Neural cell (in vitro differentiated cells): ENCODE measurements around the gene ZNF556. TPM values are rescaled to one million over a fixed set of nuclear protein-coding genes. Genes with fewer than 3 reads are reported as not detected.

Experiments
- H2AFZ ChIP-seq: fragments of 200-600, 300-800 bp; sonication (generic), shearing (Covaris generic); 2 replicates; pipeline ENCODE4 v1.6.0; 2014; ENCODE audit warnings: low read depth, mild to moderate bottlenecking, antibody characterized with exemption, low read length, moderate library complexity
- H3F3A ChIP-seq: fragments of 200-600 bp; shearing (Covaris generic); 2 replicates; pipeline ENCODE4 v1.6.1; 2016; ENCODE audit warnings: mild to moderate bottlenecking, moderate library complexity, mixed read lengths, antibody characterized with exemption, low read length; ENCODE audit not compliant: insufficient read depth, poor library complexity, severe bottlenecking
- H3K27ac ChIP-seq: fragments of 200-600, 300-800 bp; sonication (generic), shearing (Covaris generic); 2 replicates; pipeline ENCODE4 v1.5.1; 2014; ENCODE audit warnings: mild to moderate bottlenecking, low read length, moderate library complexity
- H3K27me3 ChIP-seq: fragments of 300-800, 200-600 bp; sonication (generic), shearing (Covaris generic); 2 replicates; pipeline ENCODE4 v1.6.0; 2014; ENCODE audit warnings: mild to moderate bottlenecking, low read depth, low read length, moderate library complexity; ENCODE audit not compliant: insufficient read depth
- H3K36me3 ChIP-seq: fragments of 300-800, 200-600 bp; sonication (generic), shearing (Covaris generic); 2 replicates; pipeline ENCODE4 v1.5.1; 2014; ENCODE audit warnings: mild to moderate bottlenecking, antibody characterized with exemption, low read length, moderate library complexity; ENCODE audit not compliant: insufficient read depth
- H3K4me2 ChIP-seq: fragments of 300-800, 200-600 bp; sonication (generic), shearing (Covaris generic); 2 replicates; pipeline ENCODE4 v1.6.0; 2014; ENCODE audit warnings: mild to moderate bottlenecking, low read length
- H3K4me3 ChIP-seq: fragments of 300-800, 200-600 bp; sonication (generic), shearing (Covaris generic); 2 replicates; pipeline ENCODE4 v1.5.1; 2014; ENCODE audit warnings: mild to moderate bottlenecking, low read length, moderate library complexity
- H3K79me2 ChIP-seq: fragments of 200-600 bp; shearing (Covaris generic); replicated peaks from 2 replicates; pipeline ENCODE4 v1.6.0; 2014; ENCODE audit warnings: mild to moderate bottlenecking, low read length, moderate library complexity; ENCODE audit not compliant: insufficient read depth
- H3K9ac ChIP-seq: fragments of 300-800, 200-600 bp; sonication (generic), shearing (Covaris generic); 2 replicates; pipeline ENCODE4 v1.6.1; 2016; ENCODE audit warnings: mild to moderate bottlenecking, low read length, mixed read lengths
- H3K9me2 ChIP-seq: fragments of 200-600 bp; shearing (Covaris generic); 2 replicates; pipeline ENCODE4 v1.6.1; 2016; ENCODE audit warnings: mild to moderate bottlenecking, low read length, mixed read lengths; ENCODE audit not compliant: insufficient read depth
- H3K9me3 ChIP-seq: fragments of 200-600, 300-800 bp; sonication (generic), shearing (Covaris generic); 2 replicates; pipeline ENCODE4 v1.6.1; 2016; ENCODE audit warnings: mild to moderate bottlenecking, mixed run types, low read length, moderate library complexity, mixed read lengths
- H4K20me1 ChIP-seq: fragments of 200-600 bp; shearing (Covaris generic); 2 replicates; pipeline ENCODE4 v1.6.1; 2016; ENCODE audit warnings: mild to moderate bottlenecking, mixed run types; ENCODE audit not compliant: insufficient read depth
- CTCF ChIP-seq: fragments of 450-650 bp; IDR thresholded peaks from 2 replicates; pipeline ENCODE4 v1.5.1; 2014; ENCODE audit warnings: antibody characterized with exemption, mild to moderate bottlenecking, moderate library complexity; ENCODE audit not compliant: poor library complexity, severe bottlenecking
- MXI1 ChIP-seq: fragments of 450-650 bp; conservative IDR thresholded peaks from 2 replicates; pipeline ENCODE4 v1.6.1; 2014; ENCODE audit warnings: antibody characterized with exemption, mild to moderate bottlenecking; ENCODE audit not compliant: poor library complexity, severe bottlenecking
- RAD21 ChIP-seq: fragments of 450-650 bp; conservative IDR thresholded peaks from 2 replicates; pipeline ENCODE4 v1.6.1; 2014; ENCODE audit warnings: antibody characterized with exemption, mild to moderate bottlenecking, moderate library complexity
- REST ChIP-seq: IDR thresholded peaks from 2 replicates; pipeline ENCODE4 v1.6.1; 2012; ENCODE audit warnings: borderline replicate concordance
- SMC3 ChIP-seq: fragments of 450-650 bp; conservative IDR thresholded peaks from 2 replicates; pipeline ENCODE4 v1.6.1; 2014; ENCODE audit warnings: antibody characterized with exemption, mild to moderate bottlenecking, moderate library complexity; ENCODE audit not compliant: poor library complexity
- TAF1 ChIP-seq: IDR thresholded peaks from 2 replicates; pipeline ENCODE4 v1.6.1; 2012; ENCODE audit warnings: low read depth
- polyA plus RNA-seq: library from polyadenylated mRNA; depleted of rRNA; stranded (reverse); fragments of >200 nt; gene quantifications from 2 replicates; pipeline ENCODE4 v1.2.3, GENCODE V29; 2014

The ZNF556 gene
- polyA plus RNA-seq, 1 donor from 2014 or later = 0.28 TPM

GRCh38 chr19:2926341-2927031 lies 59.4 kb downstream of the ZNF556 start:
- no peaks in the 10 kb centered on the region for H3K27me3 ChIP-seq
- H3K4me2 ChIP-seq = no peak overlapping the region
- TF ChIP-seq TAF1 (no peak), CTCF (no peak)

DNA sequence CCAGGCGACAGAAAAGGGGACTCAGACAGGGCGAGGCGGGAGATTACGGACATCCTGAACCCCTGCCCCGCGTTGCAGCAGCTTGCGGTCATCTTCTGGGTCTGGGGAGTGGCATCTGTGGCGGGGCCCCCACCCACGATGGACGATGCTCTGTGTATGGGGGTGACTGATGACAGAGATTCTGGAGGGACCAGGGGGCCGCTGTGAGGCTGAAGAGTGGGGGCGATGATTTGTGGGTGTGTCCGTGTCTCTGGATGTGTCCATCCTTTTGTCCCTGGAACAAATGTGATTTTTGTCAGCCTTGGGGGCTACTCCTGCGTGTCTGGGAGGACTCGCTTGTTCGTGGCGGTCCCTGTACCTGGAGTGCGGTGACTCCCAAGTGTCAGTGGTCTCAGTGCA lies 59.9 kb downstream of the ZNF556 start:
- Histone ChIP-seq H2AFZ (no peak overlapping the region), H3K9ac (no peak overlapping the region), H3F3A (no peaks in the 10 kb centered on the region), H3K4me2 (no peak overlapping the region), H3K4me3 (no peak overlapping the region), H3K9me3 (no peaks in the 10 kb centered on the region), H3K27ac (no peak overlapping the region), H3K27me3 (no peaks in the 10 kb centered on the region), H3K79me2 (no peaks in the 10 kb centered on the region), H3K36me3 (no peaks in the 10 kb centered on the region), H4K20me1 (no peaks in the 10 kb centered on the region), H3K9me2 (no peaks in the 10 kb centered on the region)
- TF ChIP-seq MXI1 (no peak), RAD21 (no peak), TAF1 (no peak), SMC3 (no peak), REST (no peak), CTCF (no peak)

More at GRCh38 chr19:2926341-2927031, 59.4 kb downstream of the ZNF556 start:
- Histone ChIP-seq H3F3A (no peaks in the 10 kb centered on the region), H3K79me2 (no peaks in the 10 kb centered on the region), H2AFZ (no peak overlapping the region), H3K9ac (no peak overlapping the region), H3K4me3 (no peak overlapping the region), H3K36me3 (no peaks in the 10 kb centered on the region), H3K9me2 (no peaks in the 10 kb centered on the region), H4K20me1 (no peaks in the 10 kb centered on the region), H3K27ac (no peak overlapping the region), H3K9me3 (no peaks in the 10 kb centered on the region)

Other genes starting within 250 kb of the ZNF556 start
- gene GNG7, start 164.6 kb upstream of the ZNF556 start, polyA plus RNA-seq = 3.0 and 3.6 TPM in 2 replicates
- gene DIRAS1, start 146.0 kb upstream of the ZNF556 start, polyA plus RNA-seq = 39.8 and 59.1 TPM in 2 replicates
- gene SLC39A3, start 127.3 kb upstream of the ZNF556 start, polyA plus RNA-seq = 56.4 and 72.8 TPM in 2 replicates
- gene SGTA, start 84.1 kb upstream of the ZNF556 start, polyA plus RNA-seq = 80.6 and 93.4 TPM in 2 replicates
- 102 and 113 TPM in 2 replicates for gene THOP1, start 81.8 kb upstream of the ZNF556 start, polyA plus RNA-seq
- gene ZNF554, start 47.5 kb upstream of the ZNF556 start, polyA plus RNA-seq = 22.5 and 24.0 TPM in 2 replicates
- gene ZNF555, start 25.9 kb upstream of the ZNF556 start, polyA plus RNA-seq = 6.5 and 8.6 TPM in 2 replicates
- gene ZNF57, start 33.6 kb downstream of the ZNF556 start, polyA plus RNA-seq = 3.0 and 5.8 TPM in 2 replicates
- 10.2 and 13.0 TPM in 2 replicates for gene ZNF77, start 77.6 kb downstream of the ZNF556 start, polyA plus RNA-seq
- 4.0 and 5.7 TPM in 2 replicates for gene TLE6, start 110.2 kb downstream of the ZNF556 start, polyA plus RNA-seq
- gene TLE2, start 161.9 kb downstream of the ZNF556 start, polyA plus RNA-seq = 7.0 and 9.6 TPM in 2 replicates
- gene TLE5, start 195.2 kb downstream of the ZNF556 start, polyA plus RNA-seq = 153 and 177 TPM in 2 replicates
- 28.3 and 30.4 TPM in 2 replicates for gene GNA11, start 227.0 kb downstream of the ZNF556 start, polyA plus RNA-seq